HepG2 (cell line): ENCODE measurements around the gene NNAT. TPM values are rescaled to one million over a fixed set of nuclear protein-coding genes. Genes with fewer than 3 reads are reported as not detected.
A peak's percentile ranks its signal among the peaks of the same experiment; 100 is the strongest.

Experiments used
- ARID5B ChIP-seq: IDR thresholded peaks from 2 replicates; pipeline ENCODE4 v1.4.0; 2020; ENCODE audit warnings: mild to moderate bottlenecking, missing genetic modification reagents
- ELF3 ChIP-seq: IDR thresholded peaks from 2 replicates; pipeline ENCODE4 v1.6.1; 2016; ENCODE audit warnings: missing genetic modification reagents, missing compliant biosample characterization
- ELF4 ChIP-seq: sonication (generic); formaldehyde crosslinking; IDR thresholded peaks from 2 replicates; pipeline ENCODE4 v1.5.0; 2020; ENCODE audit warnings: missing genetic modification reagents, mild to moderate bottlenecking, moderate library complexity, borderline replicate concordance
- ERF ChIP-seq: IDR thresholded peaks from 2 replicates; pipeline ENCODE4 v1.6.1; 2018; ENCODE audit warnings: missing biosample characterization, missing genetic modification reagents
- JDP2 ChIP-seq: sonication (generic); formaldehyde crosslinking; IDR thresholded peaks from 2 replicates; pipeline ENCODE4 v1.8.1; 2022; ENCODE audit warnings: missing genetic modification reagents, borderline replicate concordance
- MZF1 ChIP-seq: sonication (generic); formaldehyde crosslinking; IDR thresholded peaks from 2 replicates; pipeline ENCODE4 v1.8.1; 2023; ENCODE audit warnings: mild to moderate bottlenecking, missing genetic modification reagents, borderline replicate concordance
- TBX3 ChIP-seq: fragments of 450-650 bp; IDR thresholded peaks from 2 replicates; pipeline ENCODE4 v1.6.1; 2017; ENCODE audit warnings: antibody characterized with exemption, mild to moderate bottlenecking, inconsistent platforms, borderline replicate concordance
- ZNF234 ChIP-seq: sonication (generic); formaldehyde crosslinking; conservative IDR thresholded peaks from 2 replicates; pipeline ENCODE4 v1.5.1; 2020; ENCODE audit warnings: mild to moderate bottlenecking, missing genetic modification reagents
- ZNF251 ChIP-seq: sonication (generic); formaldehyde crosslinking; IDR thresholded peaks from 2 replicates; pipeline ENCODE4 v1.9.0; 2021; ENCODE audit warnings: mild to moderate bottlenecking, missing genetic modification reagents
- ZNF496 ChIP-seq: sonication (generic); formaldehyde crosslinking; IDR thresholded peaks from 2 replicates; pipeline ENCODE4 v1.8.1; 2023; ENCODE audit warnings: mild to moderate bottlenecking, moderate library complexity, missing genetic modification reagents; ENCODE audit not compliant: insufficient replicate concordance
- ZNF572 ChIP-seq: sonication (generic); formaldehyde crosslinking; IDR thresholded peaks from 2 replicates; pipeline ENCODE4 v1.5.1; 2020; ENCODE audit warnings: mild to moderate bottlenecking, missing genetic modification reagents
- ZSCAN20 ChIP-seq: sonication (generic); formaldehyde crosslinking; IDR thresholded peaks from 2 replicates; pipeline ENCODE4 v1.4.0; 2020; ENCODE audit warnings: missing genetic modification reagents, mild to moderate bottlenecking, borderline replicate concordance
- polyA plus RNA-seq, 8 experiments: library from polyadenylated mRNA; depleted of rRNA in 3 of 8; stranded (reverse) in 7 of 8; unstranded in 1 of 8; fragments of >200 nt; fragmentation: Illumina TruSeq in 4 of 8; extraction: Trizol in 4 of 8; gene quantifications; 2 replicates each; pipeline versions ENCODE4 v1.2.1 to v1.2.3, GENCODE V29; 2011 to 2016; ENCODE audit warnings: low read depth in 4 of 8, missing spikeins in 1 of 8, mixed read lengths in 1 of 8; ENCODE audit not compliant: insufficient read depth in 1 of 8
- total RNA-seq, 5 experiments: library from RNA; depleted of rRNA; stranded (reverse); fragments of >200 nt; fragmentation: Illumina TruSeq; extraction: Trizol; gene quantifications; 2 replicates each; pipeline ENCODE4 v1.2.3, GENCODE V29; 2016; ENCODE audit warnings: low read depth in 1 of 5
- TF ChIP-seq, protein P1 (sequence below): sonication (generic); formaldehyde crosslinking; IDR thresholded peaks from 2 replicates; pipeline ENCODE4 v1.4.0; 2020; ENCODE audit warnings: missing genetic modification reagents
- TF ChIP-seq, protein P2 (sequence below): sonication (generic); formaldehyde crosslinking; conservative IDR thresholded peaks from 2 replicates; pipeline ENCODE4 v1.8.0; 2022; ENCODE audit warnings: low read depth, missing genetic modification reagents
- TF ChIP-seq, protein P3 (sequence below): sonication (generic); formaldehyde crosslinking; IDR thresholded peaks from 2 replicates; pipeline ENCODE4 v1.8.0; 2022; ENCODE audit warnings: low read depth, missing genetic modification reagents

The NNAT gene
- total and polyA plus RNA-seq, 2 of the 13 experiments (the other 11 are each of a cell fraction or from before 2014, with no cell fraction given) = not detected

DNA sequence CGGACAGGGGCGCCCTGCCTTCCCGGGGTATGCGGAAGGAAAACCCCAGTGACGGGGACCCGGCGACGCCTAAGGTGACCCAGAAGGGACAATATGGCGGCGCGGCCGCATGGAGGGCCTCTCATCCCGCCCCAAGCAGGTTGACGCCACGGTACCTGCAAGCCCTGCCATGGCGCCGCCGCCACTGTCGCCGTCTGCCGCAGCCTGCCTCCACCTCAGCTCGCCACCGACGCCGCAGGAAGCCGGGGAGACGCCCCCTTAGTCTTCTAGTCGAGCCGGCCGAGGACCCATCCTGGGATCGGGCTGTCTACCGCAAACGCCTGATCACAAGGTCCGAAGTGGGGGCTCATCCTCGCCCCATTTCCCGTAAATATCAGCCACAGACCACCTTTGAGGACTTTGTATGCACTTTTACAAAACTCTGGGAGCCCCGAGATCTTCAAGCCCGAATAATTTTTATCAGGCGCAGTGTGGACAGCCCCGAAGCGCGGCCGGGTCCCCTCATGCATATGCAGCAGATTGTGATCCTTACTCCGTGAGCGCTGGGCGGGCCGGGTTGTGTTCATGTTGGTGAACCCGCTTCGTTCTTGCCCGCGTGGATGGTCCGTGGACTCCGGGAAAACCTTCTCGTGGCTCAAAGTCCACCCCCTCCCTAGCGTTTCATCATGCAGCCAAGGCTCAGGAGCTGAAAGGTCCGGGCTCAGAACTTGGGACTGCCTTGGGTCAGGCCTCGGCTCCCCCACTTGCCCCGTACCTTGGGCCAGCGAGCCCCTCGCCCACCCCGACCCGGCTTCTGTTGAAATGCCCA, 6.8 kb downstream of the NNAT start, which contains the start of gene BLCAP (continued):
- TF ChIP-seq, protein P1, sequence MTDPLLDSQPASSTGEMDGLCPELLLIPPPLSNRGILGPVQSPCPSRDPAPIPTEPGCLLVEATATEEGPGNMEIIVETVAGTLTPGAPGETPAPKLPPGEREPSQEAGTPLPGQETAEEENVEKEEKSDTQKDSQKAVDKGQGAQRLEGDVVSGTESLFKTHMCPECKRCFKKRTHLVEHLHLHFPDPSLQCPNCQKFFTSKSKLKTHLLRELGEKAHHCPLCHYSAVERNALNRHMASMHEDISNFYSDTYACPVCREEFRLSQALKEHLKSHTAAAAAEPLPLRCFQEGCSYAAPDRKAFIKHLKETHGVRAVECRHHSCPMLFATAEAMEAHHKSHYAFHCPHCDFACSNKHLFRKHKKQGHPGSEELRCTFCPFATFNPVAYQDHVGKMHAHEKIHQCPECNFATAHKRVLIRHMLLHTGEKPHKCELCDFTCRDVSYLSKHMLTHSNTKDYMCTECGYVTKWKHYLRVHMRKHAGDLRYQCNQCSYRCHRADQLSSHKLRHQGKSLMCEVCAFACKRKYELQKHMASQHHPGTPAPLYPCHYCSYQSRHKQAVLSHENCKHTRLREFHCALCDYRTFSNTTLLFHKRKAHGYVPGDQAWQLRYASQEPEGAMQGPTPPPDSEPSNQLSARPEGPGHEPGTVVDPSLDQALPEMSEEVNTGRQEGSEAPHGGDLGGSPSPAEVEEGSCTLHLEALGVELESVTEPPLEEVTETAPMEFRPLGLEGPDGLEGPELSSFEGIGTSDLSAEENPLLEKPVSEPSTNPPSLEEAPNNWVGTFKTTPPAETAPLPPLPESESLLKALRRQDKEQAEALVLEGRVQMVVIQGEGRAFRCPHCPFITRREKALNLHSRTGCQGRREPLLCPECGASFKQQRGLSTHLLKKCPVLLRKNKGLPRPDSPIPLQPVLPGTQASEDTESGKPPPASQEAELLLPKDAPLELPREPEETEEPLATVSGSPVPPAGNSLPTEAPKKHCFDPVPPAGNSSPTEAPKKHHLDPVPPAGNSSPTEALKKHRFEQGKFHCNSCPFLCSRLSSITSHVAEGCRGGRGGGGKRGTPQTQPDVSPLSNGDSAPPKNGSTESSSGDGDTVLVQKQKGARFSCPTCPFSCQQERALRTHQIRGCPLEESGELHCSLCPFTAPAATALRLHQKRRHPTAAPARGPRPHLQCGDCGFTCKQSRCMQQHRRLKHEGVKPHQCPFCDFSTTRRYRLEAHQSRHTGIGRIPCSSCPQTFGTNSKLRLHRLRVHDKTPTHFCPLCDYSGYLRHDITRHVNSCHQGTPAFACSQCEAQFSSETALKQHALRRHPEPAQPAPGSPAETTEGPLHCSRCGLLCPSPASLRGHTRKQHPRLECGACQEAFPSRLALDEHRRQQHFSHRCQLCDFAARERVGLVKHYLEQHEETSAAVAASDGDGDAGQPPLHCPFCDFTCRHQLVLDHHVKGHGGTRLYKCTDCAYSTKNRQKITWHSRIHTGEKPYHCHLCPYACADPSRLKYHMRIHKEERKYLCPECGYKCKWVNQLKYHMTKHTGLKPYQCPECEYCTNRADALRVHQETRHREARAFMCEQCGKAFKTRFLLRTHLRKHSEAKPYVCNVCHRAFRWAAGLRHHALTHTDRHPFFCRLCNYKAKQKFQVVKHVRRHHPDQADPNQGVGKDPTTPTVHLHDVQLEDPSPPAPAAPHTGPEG (CRISPR knock-in tag) = peak; percentile 60; the same call in 1 of the 2 replicates
- TF ChIP-seq ZNF234 (CRISPR knock-in tag) = no peak; the same call in 1 of the 2 replicates
- no peak for TF ChIP-seq ZNF496 (CRISPR knock-in tag)
- TF ChIP-seq TBX3 = no peak
- 0 out of 2 replicates have a peak, but pooled peaks have one; percentile 49 for TF ChIP-seq MZF1 (CRISPR knock-in tag)
- TF ChIP-seq, protein P2, sequence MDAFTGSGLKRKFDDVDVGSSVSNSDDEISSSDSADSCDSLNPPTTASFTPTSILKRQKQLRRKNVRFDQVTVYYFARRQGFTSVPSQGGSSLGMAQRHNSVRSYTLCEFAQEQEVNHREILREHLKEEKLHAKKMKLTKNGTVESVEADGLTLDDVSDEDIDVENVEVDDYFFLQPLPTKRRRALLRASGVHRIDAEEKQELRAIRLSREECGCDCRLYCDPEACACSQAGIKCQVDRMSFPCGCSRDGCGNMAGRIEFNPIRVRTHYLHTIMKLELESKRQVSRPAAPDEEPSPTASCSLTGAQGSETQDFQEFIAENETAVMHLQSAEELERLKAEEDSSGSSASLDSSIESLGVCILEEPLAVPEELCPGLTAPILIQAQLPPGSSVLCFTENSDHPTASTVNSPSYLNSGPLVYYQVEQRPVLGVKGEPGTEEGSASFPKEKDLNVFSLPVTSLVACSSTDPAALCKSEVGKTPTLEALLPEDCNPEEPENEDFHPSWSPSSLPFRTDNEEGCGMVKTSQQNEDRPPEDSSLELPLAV = peak; percentile 54; the same call in 1 of the 2 replicates
- no peak; the same call in 1 of the 2 replicates for TF ChIP-seq ZSCAN20 (CRISPR knock-in tag)
- TF ChIP-seq ZNF572 (CRISPR knock-in tag) = peak; percentile 86
- TF ChIP-seq JDP2 (CRISPR knock-in tag) = peak; percentile 26; the same call in 1 of the 2 replicates
- TF ChIP-seq ELF4 (CRISPR knock-in tag) = peak; percentile 97
- TF ChIP-seq, protein P3, sequence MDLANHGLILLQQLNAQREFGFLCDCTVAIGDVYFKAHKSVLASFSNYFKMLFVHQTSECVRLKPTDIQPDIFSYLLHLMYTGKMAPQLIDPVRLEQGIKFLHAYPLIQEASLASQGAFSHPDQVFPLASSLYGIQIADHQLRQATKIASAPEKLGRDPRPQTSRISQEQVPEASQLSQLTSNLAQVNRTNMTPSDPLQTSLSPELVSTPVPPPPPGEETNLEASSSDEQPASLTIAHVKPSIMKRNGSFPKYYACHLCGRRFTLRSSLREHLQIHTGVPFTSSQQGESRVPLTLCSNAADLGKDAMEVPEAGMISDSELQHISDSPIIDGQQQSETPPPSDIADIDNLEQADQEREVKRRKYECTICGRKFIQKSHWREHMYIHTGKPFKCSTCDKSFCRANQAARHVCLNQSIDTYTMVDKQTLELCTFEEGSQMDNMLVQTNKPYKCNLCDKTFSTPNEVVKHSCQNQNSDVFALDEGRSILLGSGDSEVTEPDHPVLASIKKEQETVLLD (CRISPR knock-in tag) = peak; percentile 61
- peak; percentile 66 for TF ChIP-seq ARID5B (CRISPR knock-in tag)
- peak; percentile 27; the same call in 1 of the 2 replicates for TF ChIP-seq ELF3 (CRISPR knock-in tag)
- TF ChIP-seq ERF (CRISPR knock-in tag) = peak; percentile 92
- peak; percentile 22; the same call in 1 of the 2 replicates for TF ChIP-seq ZNF251 (CRISPR knock-in tag)
